OCI-LY1 (cell line): ENCODE measurements around the gene ZNF646.

Source experiments
- H2AFZ ChIP-seq: fragments of 200-600 bp; sonication (generic), shearing (Covaris generic); 2 replicates; pipeline ENCODE4 v1.6.0; 2014; ENCODE audit warnings: antibody characterized with exemption, mild to moderate bottlenecking, low read length
- H3F3A ChIP-seq: fragments of 200-600 bp; sonication (generic), shearing (Covaris generic); 2 replicates; pipeline ENCODE4 v1.6.0; 2014; ENCODE audit warnings: mild to moderate bottlenecking, antibody characterized with exemption, low read length, moderate library complexity; ENCODE audit not compliant: insufficient read depth
- H3K27ac ChIP-seq: fragments of 200-600 bp; sonication (generic); 2 replicates; pipeline ENCODE4 v1.5.1; 2014; ENCODE audit warnings: low read length, mixed run types, mild to moderate bottlenecking, low read depth; ENCODE audit not compliant: poor library complexity, severe bottlenecking
- H3K27me3 ChIP-seq: fragments of 200-600 bp; sonication (generic); 2 replicates; pipeline ENCODE4 v1.6.0; 2014; ENCODE audit warnings: antibody characterized with exemption, mild to moderate bottlenecking, low read length, moderate library complexity; ENCODE audit not compliant: insufficient read depth
- H3K36me3 ChIP-seq: fragments of 200-600 bp; sonication (generic); 2 replicates; pipeline ENCODE4 v1.6.1; 2014; ENCODE audit warnings: mild to moderate bottlenecking, antibody characterized with exemption, low read length, moderate library complexity, mixed read lengths; ENCODE audit not compliant: insufficient read depth
- H3K4me1 ChIP-seq: fragments of 200-600 bp; sonication (generic); 2 replicates; pipeline ENCODE4 v1.5.1; 2014; ENCODE audit warnings: mild to moderate bottlenecking, low read length, moderate library complexity; ENCODE audit not compliant: insufficient read depth, severe bottlenecking
- H3K4me2 ChIP-seq: fragments of 200-600 bp; sonication (generic), shearing (Covaris generic); 2 replicates; pipeline ENCODE4 v1.6.1; 2014; ENCODE audit warnings: low read length
- H3K4me3 ChIP-seq: fragments of 200-600 bp; sonication (generic); 2 replicates; pipeline ENCODE4 v1.5.1; 2014; ENCODE audit warnings: low read length, low read depth, mild to moderate bottlenecking, mixed read lengths; ENCODE audit not compliant: poor library complexity, severe bottlenecking
- H3K79me2 ChIP-seq: fragments of 200-600 bp; shearing (Covaris generic); 2 replicates; pipeline ENCODE4 v1.6.1; 2016; ENCODE audit warnings: mixed run types, low read length, mixed read lengths; ENCODE audit not compliant: insufficient read depth
- H3K9ac ChIP-seq: fragments of 200-600 bp; sonication (generic), shearing (Covaris generic); 2 replicates; pipeline ENCODE4 v1.6.1; 2014; ENCODE audit warnings: mild to moderate bottlenecking, low read length, mixed read lengths
- H3K9me2 ChIP-seq: fragments of 200-600 bp; sonication (generic), shearing (Covaris generic); 2 replicates; pipeline ENCODE4 v1.6.1; 2014; ENCODE audit warnings: low read depth, mild to moderate bottlenecking, low read length, mixed read lengths
- H3K9me3 ChIP-seq: fragments of 200-600 bp; shearing (Covaris generic); 2 replicates; pipeline ENCODE4 v1.6.1; 2014; ENCODE audit warnings: low read length, mixed read lengths
- H4K20me1 ChIP-seq: fragments of 200-600 bp; sonication (generic), shearing (Covaris generic); 2 replicates; pipeline ENCODE4 v1.6.0; 2016; ENCODE audit warnings: mild to moderate bottlenecking, low read length; ENCODE audit not compliant: insufficient read depth
- EZH2 ChIP-seq: fragments of 200-600 bp; sonication (generic), shearing (Covaris generic); IDR thresholded peaks from 2 replicates; pipeline ENCODE4 v1.8.0; 2017; ENCODE audit warnings: borderline replicate concordance, mixed run types, mild to moderate bottlenecking, antibody characterized with exemption, low read length, moderate library complexity, mixed read lengths
- TF ChIP-seq, protein P1 (sequence below): fragments of 200-600 bp; sonication (generic), shearing (Covaris generic); IDR thresholded peaks from 2 replicates; pipeline ENCODE4 v1.5.1; 2017; ENCODE audit warnings: mild to moderate bottlenecking, antibody characterized with exemption, low read length, moderate library complexity, mixed read lengths

The ZNF646 gene

DNA sequence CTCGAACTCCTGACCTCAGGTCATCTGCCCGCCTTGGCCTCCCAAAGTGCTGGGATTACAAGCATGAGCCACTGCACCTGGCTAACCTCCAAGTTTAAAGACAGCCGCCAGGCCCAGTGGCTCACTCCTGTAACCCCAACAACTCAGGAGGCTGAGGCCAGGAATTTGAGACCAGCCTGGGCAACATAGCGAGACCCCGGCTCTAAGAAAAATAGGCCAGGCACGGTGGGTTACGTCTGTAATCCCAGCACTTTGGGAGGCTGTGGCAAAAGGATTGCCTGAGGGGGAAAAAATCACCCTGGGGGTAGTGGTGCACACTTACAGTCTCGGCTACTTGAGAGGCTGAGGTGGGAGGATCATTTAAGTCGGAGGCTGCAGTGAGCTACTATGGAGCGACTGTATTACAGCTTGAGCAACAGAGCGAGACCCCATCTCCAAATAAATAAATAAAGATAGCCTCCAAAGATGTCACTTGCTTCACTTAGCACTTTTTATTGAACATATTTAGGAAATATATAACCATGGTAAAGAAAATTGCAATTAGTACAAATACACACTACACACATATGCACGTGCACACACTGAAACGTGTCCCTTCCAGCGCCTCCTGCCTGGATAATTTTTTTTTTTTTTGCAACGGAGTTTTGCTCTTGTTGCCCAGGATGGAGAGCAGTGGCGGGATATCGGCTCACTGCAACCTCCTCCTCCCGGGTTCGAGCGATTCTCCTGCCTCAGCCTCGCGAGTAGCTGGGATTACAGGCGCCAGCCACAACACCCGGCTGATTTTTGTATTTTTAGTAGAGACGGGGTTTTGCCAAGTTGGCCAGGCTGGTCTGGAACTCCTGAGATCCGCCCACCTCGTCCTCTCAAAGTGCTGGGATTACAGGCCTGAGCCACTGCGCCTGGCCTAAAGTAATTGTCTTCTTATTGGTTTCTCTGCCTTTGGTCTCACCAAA lies 32.6 kb downstream of the ZNF646 start:
- no peaks in the 10 kb centered on the region for H3K9me3 ChIP-seq
- no peak for TF ChIP-seq EZH2
- TF ChIP-seq, protein P1, sequence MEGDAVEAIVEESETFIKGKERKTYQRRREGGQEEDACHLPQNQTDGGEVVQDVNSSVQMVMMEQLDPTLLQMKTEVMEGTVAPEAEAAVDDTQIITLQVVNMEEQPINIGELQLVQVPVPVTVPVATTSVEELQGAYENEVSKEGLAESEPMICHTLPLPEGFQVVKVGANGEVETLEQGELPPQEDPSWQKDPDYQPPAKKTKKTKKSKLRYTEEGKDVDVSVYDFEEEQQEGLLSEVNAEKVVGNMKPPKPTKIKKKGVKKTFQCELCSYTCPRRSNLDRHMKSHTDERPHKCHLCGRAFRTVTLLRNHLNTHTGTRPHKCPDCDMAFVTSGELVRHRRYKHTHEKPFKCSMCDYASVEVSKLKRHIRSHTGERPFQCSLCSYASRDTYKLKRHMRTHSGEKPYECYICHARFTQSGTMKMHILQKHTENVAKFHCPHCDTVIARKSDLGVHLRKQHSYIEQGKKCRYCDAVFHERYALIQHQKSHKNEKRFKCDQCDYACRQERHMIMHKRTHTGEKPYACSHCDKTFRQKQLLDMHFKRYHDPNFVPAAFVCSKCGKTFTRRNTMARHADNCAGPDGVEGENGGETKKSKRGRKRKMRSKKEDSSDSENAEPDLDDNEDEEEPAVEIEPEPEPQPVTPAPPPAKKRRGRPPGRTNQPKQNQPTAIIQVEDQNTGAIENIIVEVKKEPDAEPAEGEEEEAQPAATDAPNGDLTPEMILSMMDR, result no peak
- no peaks in the 10 kb centered on the region for H3K79me2 ChIP-seq
- H3K9ac ChIP-seq, result no peak overlapping the region
- H3F3A ChIP-seq, result peaks cover 5% of the 10 kb centered on the region
- no peak overlapping the region for H3K4me3 ChIP-seq
- peak overlapping the region; percentile 94; the same call in 1 of the 2 replicates for H3K4me2 ChIP-seq
- H3K27ac ChIP-seq, result peak overlapping the region; percentile 64
- no peaks in the 10 kb centered on the region for H4K20me1 ChIP-seq
- no peaks in the 10 kb centered on the region for H3K27me3 ChIP-seq
- H2AFZ ChIP-seq, result no peak overlapping the region
- peaks cover 25% of the 10 kb centered on the region for H3K4me1 ChIP-seq
- H3K9me2 ChIP-seq, result no peaks in the 10 kb centered on the region
- peaks cover 20% of the 10 kb centered on the region; the same call in 1 of the 2 replicates for H3K36me3 ChIP-seq

DNA sequence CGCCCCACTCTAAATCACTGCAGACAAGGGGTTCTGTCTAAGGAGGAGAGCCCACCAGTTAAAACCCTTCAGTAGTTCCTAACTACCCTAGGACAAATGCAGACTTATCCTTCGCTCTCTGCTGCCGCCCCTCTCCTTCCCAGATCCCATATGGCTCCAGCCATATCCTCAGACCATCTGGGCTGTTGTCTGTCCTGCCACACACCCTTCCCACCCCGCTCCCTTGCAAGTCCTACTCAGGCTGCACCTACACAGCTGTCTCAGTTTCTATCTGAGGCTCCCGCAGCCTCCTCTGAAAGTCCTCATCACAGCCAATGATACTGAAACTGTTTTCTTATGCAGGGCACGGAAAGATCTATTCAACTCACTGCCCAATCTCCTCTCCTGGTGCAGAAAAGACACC lies 33.2 kb downstream of the ZNF646 start:
- H3K4me1 ChIP-seq, result peaks cover 25% of the 10 kb centered on the region
- H3K9ac ChIP-seq, result peak overlapping the region; percentile 95; the same call in 1 of the 2 replicates
- H2AFZ ChIP-seq, result no peak overlapping the region
- peaks cover 26% of the 10 kb centered on the region for H3K36me3 ChIP-seq
- no peaks in the 10 kb centered on the region for H3K79me2 ChIP-seq
- no peaks in the 10 kb centered on the region for H3K9me2 ChIP-seq
- H3K9me3 ChIP-seq, result no peaks in the 10 kb centered on the region
- no peaks in the 10 kb centered on the region for H3K27me3 ChIP-seq
- H3K4me2 ChIP-seq, result peak overlapping the region; percentile 94
- H3K4me3 ChIP-seq, result peak overlapping the region; percentile 95
- peaks cover 5% of the 10 kb centered on the region for H3F3A ChIP-seq
- H4K20me1 ChIP-seq, result no peaks in the 10 kb centered on the region
- peak overlapping the region; percentile 64 for H3K27ac ChIP-seq
- TF ChIP-seq EZH2, result no peak
- TF ChIP-seq, protein P1, result no peak

DNA sequence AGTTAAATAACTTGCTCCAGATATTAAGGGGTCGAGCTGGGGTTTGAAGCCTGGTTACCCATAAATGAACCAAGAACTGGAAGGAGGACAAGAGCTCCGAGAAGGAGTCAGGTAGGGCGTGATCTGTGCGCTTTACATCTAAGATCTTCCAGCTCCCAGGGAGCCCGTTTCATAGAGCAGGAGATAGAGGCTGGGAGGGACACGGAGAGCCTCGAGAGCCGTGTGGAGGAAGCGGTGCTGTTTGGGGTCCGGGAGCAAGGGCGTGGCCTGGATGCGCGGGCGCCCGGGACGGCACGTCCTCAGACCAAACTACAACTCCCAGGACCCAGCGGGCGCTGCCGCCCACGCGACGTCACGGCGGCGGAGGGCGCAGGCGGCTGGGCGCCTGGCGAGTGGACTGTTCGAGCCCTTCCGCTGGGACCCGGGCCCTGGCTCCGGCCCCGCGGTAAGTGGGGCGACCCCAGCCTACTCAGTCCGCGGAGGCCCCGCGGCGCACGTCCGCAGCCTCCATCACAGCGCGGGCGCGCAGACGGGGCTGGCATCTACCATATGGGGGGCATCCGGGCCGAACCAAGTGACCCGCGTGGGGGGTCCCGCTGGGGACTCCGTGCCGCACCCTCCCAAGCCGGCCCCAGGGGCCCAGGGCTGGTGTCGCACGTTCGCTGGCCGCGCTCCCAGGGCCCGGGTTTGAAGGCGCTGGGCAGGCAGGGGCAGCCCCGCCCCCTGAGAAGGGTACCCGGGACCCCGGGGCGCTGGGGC lies 34.0 kb downstream of the ZNF646 start, which contains the start of gene BCKDK:
Gene BCKDK (plus strand): TSS at position 352 of the 759 bp plus-strand sequence. CDS start 838 bp downstream, outside the sequence.
- peak within 1 kb of the TSS; percentile 64 for H3K27ac ChIP-seq
- peak within 1 kb of the TSS; percentile 95 for H3K9ac ChIP-seq
- H3K79me2 ChIP-seq, result no peaks in the 10 kb centered on the region
- H3K9me3 ChIP-seq, result no peaks in the 10 kb centered on the region
- peaks cover 5% of the 10 kb centered on the region for H3F3A ChIP-seq
- H3K9me2 ChIP-seq, result no peaks in the 10 kb centered on the region
- TF ChIP-seq, protein P1, result no peak
- TF ChIP-seq EZH2, result no peak
- no peaks in the 10 kb centered on the region for H3K27me3 ChIP-seq
- H2AFZ ChIP-seq, result no peak within 1 kb of the TSS
- H3K4me1 ChIP-seq, result peaks cover 25% of the 10 kb centered on the region
- H3K4me2 ChIP-seq, result peak within 1 kb of the TSS; percentile 94
- H4K20me1 ChIP-seq, result no peaks in the 10 kb centered on the region
- H3K4me3 ChIP-seq, result peak within 1 kb of the TSS; percentile 95
- peaks cover 34% of the 10 kb centered on the region for H3K36me3 ChIP-seq
